GM12801 (cell line): ENCODE measurements around the gene LDLRAD1.

Source experiments
- CTCF ChIP-seq: IDR thresholded peaks from one replicate; pipeline ENCODE4 v1.5.1; 2011; ENCODE audit warnings: control low read depth; ENCODE audit not compliant: insufficient read length; ENCODE audit errors: extremely low read depth

LDLRAD1 gene

DNA sequence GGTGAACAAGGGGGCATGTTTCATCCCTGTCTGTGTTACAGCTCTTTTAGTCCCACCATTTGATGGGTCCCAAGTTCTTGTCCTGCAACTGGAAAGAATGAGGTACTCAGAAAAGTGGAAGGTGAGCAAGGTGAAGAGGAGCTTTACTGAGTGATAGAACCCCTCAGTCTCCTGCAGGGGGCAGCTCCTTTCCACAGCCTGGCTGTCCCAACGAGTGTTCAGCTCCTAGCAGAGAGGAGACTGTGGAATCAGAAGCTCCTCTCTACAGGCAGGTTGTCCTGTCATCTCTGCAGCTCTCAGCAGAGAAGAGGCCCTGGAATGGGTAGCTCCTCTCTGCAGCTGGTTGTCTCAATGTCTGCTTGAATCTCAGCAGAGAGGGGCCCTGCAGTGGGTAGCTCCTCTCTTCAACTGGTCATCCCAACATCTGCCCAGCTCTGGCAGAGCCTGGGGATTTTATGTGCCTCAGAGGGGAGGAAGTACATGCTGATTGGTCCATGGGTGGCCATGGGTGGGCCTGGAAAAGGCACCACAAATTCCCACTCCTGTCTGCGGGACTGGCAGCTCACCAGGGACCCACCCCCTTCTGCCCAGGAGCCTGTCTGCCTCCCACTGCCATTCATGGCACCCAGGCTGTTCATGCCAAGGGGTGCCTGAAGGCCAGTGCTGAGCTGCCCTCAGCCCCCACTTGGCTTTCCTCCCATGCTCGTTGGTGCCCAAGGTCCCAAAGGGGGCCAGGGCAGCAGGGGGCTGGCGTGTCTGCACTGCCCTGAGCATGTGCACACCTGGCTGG lies 25.7 kb downstream of the LDLRAD1 start:
- no peak for TF ChIP-seq CTCF

DNA sequence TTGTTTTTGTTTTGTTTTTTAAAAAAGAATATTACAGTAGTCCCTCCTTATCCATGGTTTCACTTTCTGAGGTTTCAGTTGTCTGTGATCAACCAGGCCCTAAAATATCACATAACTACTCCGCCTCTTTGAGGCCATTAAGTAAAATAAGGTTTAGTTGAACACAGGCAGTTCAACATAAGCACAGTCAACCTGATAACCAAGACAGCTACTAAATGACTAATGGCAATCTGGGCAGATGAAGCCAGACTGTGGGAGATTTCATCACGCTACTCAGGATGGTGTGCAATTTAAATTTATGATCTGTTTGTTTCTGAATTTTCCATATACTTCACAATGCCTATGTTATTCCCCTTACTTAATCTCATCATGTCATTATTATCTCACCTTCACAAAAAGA lies 30.1 kb downstream of the LDLRAD1 start:
- no peak for TF ChIP-seq CTCF

DNA sequence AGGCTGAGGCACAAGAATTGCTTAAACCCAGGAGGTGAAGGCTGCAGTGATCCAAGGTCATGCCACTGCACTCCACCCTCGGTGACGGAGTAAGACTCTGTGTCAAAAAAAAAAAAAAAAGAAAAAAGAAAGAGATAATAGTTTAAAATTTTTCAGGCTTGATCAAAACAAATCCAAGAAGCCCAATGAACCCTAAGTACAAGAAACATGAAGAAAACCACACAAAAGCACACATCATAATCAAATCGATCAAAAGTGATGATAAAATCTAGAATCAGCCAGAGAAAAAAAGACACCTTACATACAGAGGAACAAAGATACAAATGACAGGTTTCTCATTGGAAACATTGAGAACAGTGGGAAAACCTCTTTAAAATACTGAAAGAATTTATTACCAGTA lies 31.5 kb downstream of the LDLRAD1 start:
- no peak for TF ChIP-seq CTCF

- TF ChIP-seq CTCF, result no peak
Observed at GRCh38 chr1:53984726-53985125, 33.3 kb downstream of the LDLRAD1 start.

DNA sequence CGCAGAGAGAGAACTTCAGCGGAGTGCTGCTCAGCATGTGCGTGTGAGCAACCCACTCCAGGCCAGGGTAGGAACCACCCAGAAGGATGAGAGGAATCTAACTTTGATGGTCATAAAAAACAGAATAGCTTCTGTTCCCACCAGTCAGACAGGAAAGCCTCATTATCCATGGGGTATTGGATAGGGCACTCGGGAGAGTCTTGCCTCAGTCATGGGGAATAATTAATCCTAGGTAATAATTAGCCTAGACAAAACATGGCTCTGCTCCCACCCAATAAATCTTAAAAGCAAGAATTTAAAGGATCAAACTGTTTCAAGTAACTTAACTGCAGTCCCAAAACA lies 35.3 kb downstream of the LDLRAD1 start:
- TF ChIP-seq CTCF, result no peak

- no peak for TF ChIP-seq CTCF
Observed at GRCh38 chr1:53982034-53982762, 35.8 kb downstream of the LDLRAD1 start.

GRCh38 chr1:53981220-53981619 lies 36.8 kb downstream of the LDLRAD1 start:
- no peak for TF ChIP-seq CTCF
